TTC549 (cell line): Measurements from ENCODE around the gene GPR162.

Experiments
- FAIRE-seq: peaks from 2 replicates; lab custom pipeline; 2012; peaks lifted over from hg19 to GRCh38; lab: Jason Lieb, UNC

Gene GPR162

DNA sequence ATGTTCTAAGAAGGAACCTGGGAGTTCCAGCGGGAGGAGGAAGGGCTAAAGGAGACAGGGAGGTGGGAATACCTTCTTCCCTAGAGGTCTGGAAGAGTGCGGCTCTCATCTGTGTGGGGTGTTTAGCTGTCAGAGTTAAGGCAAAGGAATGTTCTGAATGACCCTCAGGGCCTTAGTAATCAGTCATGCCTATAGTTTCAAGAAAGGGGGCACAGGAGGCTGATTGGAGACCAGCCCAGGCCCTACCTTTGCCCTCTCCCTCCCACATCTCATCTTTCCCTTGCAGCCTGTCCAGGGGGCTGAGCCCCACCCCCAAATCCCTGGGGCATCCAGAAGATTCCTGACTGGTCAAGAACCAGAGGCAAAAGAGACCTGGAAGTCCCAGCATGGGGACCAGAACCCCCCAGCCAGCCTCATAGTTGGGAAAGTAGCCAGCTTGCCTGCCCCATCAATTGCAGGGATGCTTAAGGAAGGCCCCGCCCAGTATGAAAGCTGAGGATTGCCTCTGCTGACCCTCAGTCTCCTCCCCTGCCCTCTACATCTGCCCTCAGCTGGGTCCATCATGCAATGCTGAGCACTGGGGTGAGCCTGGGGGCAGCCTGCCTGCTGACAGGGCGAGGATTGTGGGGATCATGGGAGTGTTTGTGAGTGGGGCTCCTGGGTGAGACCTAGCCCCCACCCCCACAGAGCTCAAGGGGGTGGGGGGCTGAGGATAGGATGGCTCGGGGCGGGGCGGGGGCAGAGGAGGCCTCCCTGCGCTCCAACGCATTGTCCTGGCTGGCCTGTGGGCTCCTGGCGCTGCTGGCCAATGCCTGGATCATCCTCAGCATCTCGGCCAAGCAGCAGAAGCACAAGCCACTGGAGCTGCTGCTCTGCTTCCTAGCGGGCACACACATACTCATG lies 1.8 kb downstream of the GPR162 start:
- no peak for FAIRE-seq

DNA sequence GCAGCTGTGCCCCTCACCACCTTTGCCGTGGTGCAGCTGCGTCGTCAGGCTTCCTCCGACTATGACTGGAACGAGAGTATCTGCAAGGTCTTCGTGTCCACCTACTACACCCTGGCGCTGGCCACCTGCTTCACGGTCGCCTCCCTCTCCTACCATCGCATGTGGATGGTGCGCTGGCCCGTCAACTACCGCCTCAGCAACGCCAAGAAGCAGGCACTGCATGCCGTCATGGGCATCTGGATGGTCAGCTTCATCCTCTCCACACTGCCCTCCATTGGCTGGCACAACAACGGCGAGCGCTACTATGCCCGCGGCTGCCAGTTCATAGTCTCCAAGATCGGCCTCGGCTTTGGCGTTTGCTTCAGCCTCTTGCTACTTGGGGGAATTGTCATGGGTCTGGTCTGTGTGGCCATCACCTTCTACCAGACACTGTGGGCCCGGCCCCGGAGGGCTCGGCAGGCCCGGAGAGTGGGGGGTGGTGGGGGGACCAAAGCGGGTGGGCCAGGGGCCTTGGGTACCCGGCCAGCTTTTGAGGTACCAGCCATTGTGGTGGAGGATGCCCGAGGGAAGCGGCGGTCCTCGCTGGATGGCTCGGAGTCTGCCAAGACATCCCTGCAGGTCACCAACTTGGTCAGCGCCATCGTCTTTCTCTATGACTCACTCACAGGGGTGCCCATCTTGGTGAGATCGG lies 2.6 kb downstream of the GPR162 start:
- FAIRE-seq: no peak

DNA sequence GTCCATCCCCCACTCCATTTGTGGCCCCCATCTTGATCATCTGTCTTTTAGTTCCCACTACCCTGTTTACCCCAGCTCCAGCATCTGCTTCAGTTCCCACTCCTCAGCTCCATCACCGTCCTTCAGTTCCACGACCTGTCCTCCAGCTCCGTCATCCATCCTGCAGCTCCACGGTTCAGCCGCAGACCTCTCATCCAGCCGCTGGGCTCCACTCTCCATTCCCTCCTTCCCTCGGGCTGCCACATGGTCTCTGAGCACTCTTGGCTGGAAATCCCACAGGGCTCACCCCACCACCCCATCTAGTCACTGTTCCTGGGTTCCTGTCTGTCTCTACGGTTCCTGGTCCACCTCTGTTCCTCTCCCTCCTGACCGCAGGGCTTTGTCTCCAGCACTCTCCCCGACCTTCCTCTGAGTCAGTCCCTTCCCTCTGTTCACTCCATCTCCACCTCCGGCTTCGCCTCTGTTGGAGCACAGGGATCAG lies 3.3 kb downstream of the GPR162 start:
- no peak for FAIRE-seq

DNA sequence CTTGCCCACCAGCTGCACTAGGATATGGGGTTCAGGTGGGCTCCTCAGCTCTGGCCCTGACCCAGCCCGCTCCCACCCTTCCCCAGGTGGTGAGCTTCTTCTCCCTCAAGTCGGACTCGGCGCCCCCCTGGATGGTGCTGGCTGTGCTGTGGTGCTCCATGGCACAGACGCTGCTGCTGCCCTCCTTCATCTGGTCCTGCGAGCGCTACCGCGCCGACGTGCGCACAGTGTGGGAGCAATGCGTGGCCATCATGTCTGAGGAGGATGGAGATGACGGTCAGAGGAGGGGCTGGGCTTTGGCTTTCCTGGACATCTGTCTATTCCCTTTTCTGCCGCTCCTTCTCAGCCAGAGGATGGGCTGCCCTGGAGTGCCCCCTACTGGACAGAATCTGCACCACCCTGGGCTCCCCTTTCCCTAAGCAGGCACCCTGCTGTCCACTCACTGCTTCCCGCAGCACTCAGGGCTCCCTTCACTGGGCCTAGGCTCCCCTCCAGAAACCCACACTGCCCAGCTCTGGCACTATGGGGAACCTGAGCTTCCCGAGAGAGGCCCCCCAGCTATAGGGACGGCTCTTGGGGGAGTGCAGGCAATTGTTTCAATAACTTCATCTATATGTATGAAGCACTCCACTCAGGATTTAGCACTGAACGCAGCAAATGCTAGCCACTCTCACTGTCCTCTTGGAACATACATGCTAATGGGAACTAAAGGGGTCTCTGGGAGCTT lies 3.9 kb downstream of the GPR162 start:
- FAIRE-seq: peak; percentile 7

DNA sequence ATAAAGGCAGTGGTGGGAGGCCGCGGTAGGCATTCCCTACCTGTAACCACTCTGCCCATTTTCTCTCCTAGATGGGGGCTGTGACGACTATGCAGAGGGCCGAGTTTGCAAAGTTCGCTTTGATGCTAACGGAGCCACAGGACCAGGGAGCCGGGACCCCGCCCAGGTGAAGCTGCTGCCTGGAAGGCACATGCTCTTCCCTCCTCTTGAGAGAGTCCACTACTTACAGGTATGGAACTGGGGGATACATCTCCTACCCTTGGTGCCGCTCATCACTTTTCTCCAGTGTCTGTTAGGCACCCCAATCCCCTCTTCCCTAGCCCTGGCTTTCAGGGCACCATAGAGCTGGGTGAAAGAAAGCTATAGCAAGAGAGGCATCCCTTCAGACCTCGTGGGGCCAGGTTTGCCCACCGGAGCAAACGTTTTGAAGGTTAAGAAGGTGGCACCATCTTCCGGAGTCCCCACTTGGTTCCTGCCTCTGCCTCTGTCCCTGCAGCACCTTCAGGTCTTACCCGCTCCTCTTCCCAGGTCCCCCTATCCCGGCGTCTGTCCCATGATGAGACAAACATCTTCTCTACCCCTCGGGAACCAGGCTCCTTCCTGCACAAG lies 4.6 kb downstream of the GPR162 start:
- no peak for FAIRE-seq

DNA sequence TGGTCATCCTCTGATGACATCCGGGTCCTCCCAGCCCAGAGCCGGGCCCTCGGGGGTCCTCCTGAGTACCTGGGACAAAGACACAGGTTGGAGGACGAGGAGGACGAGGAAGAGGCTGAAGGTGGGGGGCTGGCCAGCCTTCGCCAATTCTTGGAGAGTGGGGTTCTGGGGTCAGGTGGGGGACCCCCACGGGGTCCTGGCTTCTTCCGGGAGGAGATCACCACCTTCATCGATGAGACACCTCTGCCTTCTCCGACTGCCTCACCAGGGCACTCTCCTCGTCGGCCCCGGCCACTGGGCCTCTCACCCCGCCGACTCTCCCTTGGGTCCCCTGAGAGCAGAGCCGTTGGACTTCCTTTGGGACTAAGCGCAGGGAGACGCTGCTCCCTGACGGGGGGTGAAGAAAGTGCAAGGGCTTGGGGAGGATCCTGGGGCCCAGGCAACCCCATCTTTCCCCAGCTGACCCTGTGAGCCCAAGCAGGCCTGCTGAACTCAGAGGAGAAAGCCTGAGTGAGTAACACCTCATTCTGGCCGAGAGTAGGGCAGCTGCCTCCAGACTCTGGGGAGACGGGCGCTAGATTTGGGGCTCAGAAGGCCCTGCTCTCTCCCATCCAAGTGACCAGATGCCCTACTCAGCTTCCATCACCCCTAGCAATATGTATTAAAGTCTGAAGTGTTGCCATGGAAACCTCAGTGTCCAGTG lies 5.3 kb downstream of the GPR162 start:
- no peak for FAIRE-seq

DNA sequence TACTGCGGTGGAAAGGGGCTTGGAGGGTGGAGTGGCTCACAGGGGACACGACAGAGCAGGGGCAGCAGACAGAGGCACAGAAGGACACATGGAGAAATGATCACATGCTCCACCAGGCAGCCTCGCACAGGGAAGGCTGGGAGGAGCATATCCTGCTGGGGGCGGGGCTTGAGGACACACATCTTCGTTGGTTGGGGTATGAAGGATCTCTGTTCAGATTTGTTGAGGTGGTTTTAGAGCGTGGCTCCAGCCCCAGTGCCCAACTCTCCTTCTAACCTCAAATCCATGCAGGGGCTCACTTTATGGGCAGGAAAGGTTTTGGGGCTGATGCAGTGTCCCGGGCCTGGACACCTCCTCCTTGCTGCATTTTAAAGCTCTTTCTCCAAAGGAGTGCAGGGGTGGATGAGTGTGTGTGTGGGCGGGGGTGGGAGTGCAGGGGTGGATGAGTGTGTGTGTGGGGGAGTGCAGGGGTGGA lies 5.9 kb downstream of the GPR162 start:
- FAIRE-seq: peak; percentile 90

DNA sequence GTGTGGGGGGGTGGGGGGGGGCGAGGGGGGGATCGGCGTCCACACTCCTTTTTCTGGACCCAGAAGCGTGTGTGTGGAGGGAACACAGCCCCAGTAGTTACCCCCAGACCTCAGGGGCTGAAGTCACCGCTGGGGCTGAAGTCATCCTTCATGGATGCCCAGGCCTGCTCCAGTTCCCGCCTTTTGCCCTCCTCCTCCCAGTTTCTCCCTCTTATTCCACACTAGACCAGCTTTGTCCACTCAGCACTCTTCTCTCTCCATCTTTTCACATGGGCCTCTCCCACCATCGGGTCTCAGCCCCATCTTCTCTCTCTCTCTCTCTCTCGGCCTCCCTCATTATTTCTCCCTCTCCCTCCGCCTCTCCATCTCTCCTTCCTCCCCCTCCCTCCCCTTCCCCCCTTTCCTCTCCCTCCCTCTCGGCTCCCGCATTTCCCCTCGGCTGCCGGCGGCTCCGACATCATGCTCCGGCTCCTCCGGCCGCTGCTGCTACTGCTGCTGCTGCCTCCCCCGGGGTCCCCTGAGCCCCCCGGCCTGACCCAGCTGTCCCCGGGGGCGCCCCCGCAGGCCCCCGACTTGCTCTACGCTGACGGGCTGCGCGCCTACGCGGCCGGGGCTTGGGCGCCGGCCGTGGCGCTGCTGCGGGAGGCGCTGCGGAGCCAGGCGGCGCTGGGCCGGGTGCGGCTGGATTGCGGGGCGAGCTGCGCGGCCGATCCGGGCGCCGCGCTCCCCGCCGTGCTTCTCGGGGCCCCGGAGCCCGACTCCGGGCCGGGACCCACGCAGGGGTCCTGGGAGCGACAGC lies 6.6 kb downstream of the GPR162 start, which contains the start of gene P3H3:
P3H3 (plus strand) TSS at position 426 of the 799 bp plus-strand sequence; CDS start at position 460, 34 bp downstream.
- FAIRE-seq: no peak

DNA sequence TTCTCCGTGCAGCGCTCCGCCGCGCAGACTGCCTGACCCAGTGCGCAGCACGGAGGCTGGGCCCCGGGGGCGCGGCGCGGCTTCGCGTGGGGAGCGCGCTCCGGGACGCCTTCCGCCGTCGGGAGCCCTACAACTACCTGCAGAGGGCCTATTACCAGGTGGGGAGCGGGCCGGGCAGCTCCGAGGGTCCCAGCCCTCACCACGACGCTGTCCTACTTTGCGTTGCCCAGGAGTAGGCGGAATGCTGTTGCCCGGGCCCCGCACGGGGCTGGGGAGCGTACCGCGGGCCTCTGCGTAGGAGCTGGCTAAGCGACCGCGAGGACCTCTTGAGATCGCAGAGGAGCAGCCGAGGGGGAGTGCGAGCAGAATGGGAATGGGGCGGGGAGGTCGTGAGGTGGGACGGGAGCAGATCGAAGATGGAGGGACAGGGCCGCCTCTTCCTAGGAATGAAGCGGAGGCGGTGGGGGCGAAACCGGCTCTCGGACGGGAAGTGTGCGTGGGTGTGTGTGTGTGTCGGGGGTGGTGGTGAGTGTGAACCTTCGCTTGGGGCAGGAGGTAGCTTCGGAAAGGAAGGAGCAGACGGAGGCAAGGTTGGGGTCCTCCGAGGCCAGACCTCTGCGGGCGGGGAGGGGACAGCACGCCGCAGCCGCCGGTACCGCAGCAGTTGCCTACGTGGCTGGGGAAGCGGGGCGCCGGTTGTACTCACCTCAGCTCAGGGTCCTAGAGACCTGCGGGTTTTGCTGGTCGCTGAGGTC lies 7.3 kb downstream of the GPR162 start:
- FAIRE-seq: no peak

DNA sequence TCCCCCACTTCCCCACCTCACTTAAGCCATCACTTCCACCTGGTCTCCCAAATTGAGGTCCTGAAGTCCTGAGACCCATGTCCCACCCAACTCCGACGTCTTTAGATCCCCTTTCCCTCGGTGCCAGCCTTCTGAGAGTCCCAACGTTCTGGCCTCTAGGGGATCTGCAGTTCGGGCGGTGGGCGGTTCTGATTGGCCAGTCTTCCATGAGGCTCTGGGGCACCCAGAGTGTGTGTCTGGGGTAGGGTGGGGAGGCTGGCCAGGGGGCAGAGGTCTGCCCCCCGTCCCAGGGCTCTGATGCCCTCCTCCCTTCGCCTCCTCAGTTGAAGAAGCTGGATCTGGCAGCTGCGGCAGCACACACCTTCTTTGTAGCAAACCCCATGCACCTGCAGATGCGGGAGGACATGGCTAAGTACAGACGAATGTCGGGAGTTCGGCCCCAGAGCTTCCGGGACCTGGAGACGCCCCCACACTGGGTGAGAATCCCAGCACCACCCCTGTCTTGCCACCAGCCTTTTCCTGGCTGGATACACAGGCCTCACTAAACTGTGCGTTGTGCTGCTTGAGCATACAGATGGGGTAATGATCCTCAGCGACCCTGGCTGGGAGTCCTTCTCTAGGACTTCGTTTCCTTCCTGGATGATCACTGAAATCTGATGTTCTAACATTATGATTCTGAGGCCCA lies 8.1 kb downstream of the GPR162 start:
- no peak for FAIRE-seq

DNA sequence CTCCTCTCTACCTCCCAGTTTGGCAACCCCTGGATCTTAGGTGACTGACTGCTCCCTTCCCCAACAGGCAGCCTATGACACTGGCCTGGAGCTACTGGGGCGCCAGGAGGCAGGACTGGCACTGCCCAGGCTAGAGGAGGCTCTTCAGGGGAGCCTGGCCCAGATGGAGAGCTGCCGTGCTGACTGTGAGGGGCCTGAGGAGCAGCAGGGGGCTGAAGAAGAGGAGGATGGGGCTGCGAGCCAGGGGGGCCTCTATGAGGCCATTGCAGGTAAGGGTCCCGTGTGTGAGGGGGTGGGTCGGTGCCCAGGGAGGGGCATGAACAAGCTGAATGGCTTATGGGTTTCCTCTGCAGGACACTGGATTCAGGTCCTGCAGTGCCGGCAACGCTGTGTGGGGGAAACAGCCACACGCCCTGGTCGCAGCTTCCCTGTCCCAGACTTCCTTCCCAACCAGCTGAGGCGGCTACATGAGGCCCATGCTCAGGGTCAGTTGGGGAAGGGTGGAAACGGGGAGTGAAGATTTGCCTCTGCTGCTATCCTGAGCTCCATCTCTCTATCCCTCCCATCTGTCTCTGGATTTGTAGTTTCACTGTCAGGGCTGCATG lies 8.8 kb downstream of the GPR162 start:
- no peak for FAIRE-seq

DNA sequence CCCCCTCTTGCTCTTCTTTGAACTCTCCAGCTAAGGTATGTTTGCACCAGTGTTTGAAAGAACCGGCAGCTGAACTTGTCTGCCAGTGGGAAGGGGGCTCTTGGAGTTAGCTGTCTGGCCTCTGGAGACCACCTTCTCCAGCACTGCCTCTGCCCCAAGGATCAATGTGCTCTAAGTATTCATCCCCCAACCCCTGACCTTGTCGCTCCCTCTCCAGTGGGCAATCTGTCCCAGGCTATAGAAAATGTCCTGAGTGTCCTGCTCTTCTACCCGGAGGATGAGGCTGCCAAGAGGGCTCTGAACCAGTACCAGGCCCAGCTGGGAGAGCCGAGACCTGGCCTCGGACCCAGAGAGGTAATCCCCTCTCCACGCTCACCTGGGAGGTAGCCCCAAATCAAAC lies 9.4 kb downstream of the GPR162 start:
- no peak for FAIRE-seq

DNA sequence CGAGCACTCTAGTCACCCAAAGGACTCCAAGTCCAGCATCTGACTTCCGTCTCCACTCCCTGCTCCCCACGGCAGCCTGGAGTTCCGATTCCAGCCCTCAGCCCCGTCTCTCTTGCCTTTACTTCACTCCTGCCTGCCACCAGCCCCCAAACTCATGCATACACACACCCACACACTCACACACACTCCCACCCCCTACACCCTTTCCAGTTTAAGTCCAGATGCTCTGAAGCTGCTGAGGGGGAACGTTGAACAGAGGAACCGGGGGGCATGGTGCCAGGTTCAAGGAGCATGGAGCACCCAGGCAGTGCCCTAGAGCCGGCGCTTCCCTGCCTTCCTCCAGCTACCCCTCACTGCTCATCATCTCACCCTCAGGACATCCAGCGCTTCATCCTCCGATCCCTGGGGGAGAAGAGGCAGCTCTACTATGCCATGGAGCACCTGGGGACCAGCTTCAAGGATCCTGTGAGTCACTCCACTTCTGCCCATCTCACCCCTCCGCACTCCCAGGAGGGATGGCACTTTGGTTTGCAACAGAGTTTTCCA lies 9.9 kb downstream of the GPR162 start:
- FAIRE-seq: no peak

DNA sequence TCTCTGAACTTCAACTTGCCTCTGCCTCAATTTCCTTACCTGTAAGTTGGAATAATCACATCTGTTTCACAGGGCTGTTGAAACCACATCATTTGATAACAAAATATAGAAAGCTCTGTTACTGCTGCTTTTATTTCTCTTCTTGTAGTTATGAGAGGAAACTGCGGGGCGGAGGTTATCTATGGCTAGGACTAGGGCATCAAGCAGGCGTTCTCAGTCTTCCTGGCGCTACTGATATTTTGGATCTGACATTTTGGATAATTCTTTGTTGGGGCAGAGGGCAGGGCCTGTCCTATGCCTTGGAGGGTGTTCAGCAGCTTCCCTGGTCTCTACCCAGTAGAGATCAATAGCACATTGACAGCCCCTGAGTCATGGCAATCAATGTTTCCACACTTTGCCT lies 10.5 kb downstream of the GPR162 start:
- FAIRE-seq: no peak

DNA sequence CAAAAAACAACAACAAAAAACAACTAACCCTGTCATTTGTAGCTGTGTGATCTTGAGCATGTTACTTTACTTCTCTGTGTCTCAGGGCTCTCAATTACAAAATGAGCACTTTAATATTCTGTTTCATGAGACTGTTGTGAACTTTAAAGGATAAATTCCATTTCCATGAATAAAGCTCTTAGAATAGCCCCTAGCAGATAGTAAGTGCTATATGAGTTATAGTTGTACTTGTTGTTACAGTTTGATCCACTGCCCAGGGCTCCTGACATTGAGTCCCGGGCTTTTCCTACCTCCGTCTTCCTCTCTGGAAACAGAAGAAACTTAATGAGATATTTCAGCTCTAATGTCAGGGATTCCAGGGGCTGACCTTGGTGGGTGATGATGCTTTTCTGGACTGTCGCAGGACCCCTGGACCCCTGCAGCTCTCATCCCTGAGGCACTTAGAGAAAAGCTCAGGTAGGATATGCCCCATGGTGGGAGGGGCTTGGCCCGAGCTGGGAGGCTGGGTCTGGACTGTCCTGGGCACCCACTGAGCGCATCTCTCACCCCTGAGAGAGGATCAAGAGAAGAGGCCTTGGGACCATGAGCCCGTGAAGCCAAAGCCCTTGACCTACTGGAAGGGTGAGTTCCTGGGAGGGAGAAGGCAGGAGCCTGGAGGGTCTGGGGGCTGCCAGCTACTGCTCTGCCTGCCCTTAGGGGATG lies 11.7 kb downstream of the GPR162 start:
- FAIRE-seq: no peak

DNA sequence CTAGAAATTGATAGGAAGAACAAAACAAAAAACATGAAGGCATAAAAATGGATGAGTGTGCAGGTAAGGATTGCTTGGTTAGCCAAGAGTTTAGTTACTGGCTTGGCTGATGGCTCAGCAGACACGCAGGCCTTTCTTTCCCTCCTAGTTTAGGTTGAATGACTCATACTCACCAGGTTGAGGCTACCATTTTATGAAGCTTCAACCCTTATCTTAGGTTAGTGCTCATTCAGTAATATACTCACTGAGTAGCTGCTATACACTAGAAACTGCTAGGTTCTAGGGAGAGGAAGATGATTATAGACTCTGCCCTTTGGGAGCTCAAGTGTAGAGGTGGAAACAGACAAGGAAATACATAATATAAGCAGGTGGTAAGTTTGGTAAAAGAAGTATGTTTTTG lies 12.6 kb downstream of the GPR162 start:
- no peak for FAIRE-seq

DNA sequence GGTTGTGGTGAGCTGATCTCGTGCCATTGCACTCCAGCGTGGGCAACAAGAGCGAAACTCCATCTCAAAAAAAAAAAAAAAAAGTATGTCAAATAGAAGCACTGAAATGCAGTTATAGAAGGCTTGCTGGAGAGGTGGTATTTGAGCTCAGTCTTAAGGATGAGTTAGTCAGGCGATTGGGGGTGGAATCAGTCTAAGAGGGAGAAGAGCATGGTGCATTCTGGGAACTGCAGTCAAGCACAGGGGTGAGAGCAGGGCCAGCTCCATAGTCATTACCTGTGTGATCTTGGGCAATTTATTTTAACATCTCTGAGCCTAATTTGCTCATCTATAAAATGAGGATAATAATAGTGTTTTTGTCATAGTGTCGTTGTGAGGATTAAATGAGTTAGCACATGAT lies 13.3 kb downstream of the GPR162 start:
- no peak for FAIRE-seq

DNA sequence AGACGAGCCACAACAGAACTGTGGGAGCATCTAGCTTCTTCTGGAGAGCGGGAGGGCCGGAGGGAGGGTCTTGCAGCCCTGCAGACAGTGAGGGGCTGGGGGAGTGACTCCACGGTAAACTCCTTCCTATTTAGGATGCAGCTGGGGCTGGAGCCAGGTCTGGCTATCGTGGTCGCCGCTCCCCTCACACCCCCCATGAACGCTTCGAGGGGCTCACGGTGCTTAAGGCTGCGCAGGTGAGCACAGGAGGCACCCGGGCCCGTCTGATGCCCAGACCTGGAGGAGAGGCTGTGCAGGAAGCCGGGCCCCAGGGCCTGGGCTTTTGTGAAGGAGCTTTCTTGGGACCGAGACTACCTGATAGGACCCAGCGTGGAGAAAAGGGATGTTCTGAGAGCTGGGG lies 15.2 kb downstream of the GPR162 start:
- no peak for FAIRE-seq
